WTC11 (cell line): ENCODE results near the gene DSE.

Experiments
- CREB1 ChIP-seq: sonication (generic); formaldehyde crosslinking; IDR thresholded peaks from 2 replicates; pipeline ENCODE4 v1.8.0; 2023; ENCODE audit warnings: mild to moderate bottlenecking, missing genetic modification reagents
- CTCF ChIP-seq: fragments of 200-600 bp; IDR thresholded peaks from 2 replicates; pipeline ENCODE4 v1.8.0; 2022; ENCODE audit warnings: antibody characterized with exemption
- ELF4 ChIP-seq: sonication (generic); formaldehyde crosslinking; IDR thresholded peaks from 2 replicates; pipeline ENCODE4 v1.8.1; 2022; ENCODE audit warnings: low read depth, mild to moderate bottlenecking, moderate library complexity, missing genetic modification reagents
- FOXP1 ChIP-seq: sonication (generic); formaldehyde crosslinking; IDR thresholded peaks from 2 replicates; pipeline ENCODE4 v1.8.0; 2022; ENCODE audit warnings: missing genetic modification reagents, mild to moderate bottlenecking, moderate library complexity, borderline replicate concordance
- FOXP4 ChIP-seq: sonication (generic); formaldehyde crosslinking; IDR thresholded peaks from 2 replicates; pipeline ENCODE4 v1.8.0; 2022; ENCODE audit warnings: mild to moderate bottlenecking, missing genetic modification reagents
- MAX ChIP-seq: sonication (generic); formaldehyde crosslinking; IDR thresholded peaks from 2 replicates; pipeline ENCODE4 v1.8.0; 2022; ENCODE audit warnings: mild to moderate bottlenecking, missing genetic modification reagents
- TEAD4 ChIP-seq: sonication (generic); formaldehyde crosslinking; IDR thresholded peaks from 2 replicates; pipeline ENCODE4 v1.8.0; 2022; ENCODE audit warnings: mild to moderate bottlenecking, missing genetic modification reagents
- USF2 ChIP-seq: sonication (generic); formaldehyde crosslinking; IDR thresholded peaks from 2 replicates; pipeline ENCODE4 v1.8.1; 2023; ENCODE audit warnings: mild to moderate bottlenecking, missing genetic modification reagents, moderate library complexity
- ZBTB43 ChIP-seq: sonication (generic); formaldehyde crosslinking; IDR thresholded peaks from 2 replicates; pipeline ENCODE4 v1.8.1; 2023; ENCODE audit warnings: mild to moderate bottlenecking, missing genetic modification reagents

GRCh38 chr6:116323863-116324262 lies 46.9 kb upstream of the DSE start:
- TF ChIP-seq CTCF (no peak), CREB1 (no peak), TEAD4 (CRISPR knock-in tag) (no peak), MAX (no peak), FOXP4 (CRISPR knock-in tag) (peak; percentile 38; the same call in 1 of the 2 replicates), FOXP1 (CRISPR knock-in tag) (no peak), ZBTB43 (CRISPR knock-in tag) (no peak), USF2 (no peak), ELF4 (CRISPR knock-in tag) (no peak)
